Activated CD8-positive, alpha-beta memory T cell treated with anti-CD3 and anti-CD28 coated beads, Interleukin-2, amount 50 U/mL, for 24 hours (primary cell): ENCODE data around the gene PALLD.

Experiments
- DNase-seq: peaks from one replicate; pipeline ENCODE4 v3.0.0-alpha.2; 2020; ENCODE audit errors: extremely low read depth

PALLD gene

GRCh38 chr4:168732714-168733113, 235.9 kb downstream of the PALLD start:
- no peak for DNase-seq

GRCh38 chr4:168734703-168735678, 238.1 kb downstream of the PALLD start:
- DNase-seq: no peak

GRCh38 chr4:168735735-168736134, 238.9 kb downstream of the PALLD start:
- no peak for DNase-seq

- DNase-seq: no peak
These were observed 240.3 kb downstream of the PALLD start for GRCh38 chr4:168736860-168737805.

- no peak for DNase-seq
These were observed 240.9 kb downstream of the PALLD start for GRCh38 chr4:168737806-168738172.

- DNase-seq: no peak
These were observed 243.0 kb downstream of the PALLD start for GRCh38 chr4:168739886-168740285.

- DNase-seq: no peak
These were observed 243.8 kb downstream of the PALLD start for GRCh38 chr4:168740691-168741090.

GRCh38 chr4:168741281-168742173, 244.7 kb downstream of the PALLD start:
- DNase-seq: no peak

- DNase-seq: no peak
These were observed 246.3 kb downstream of the PALLD start for GRCh38 chr4:168743131-168743530.

- DNase-seq: no peak
These were observed 246.7 kb downstream of the PALLD start for GRCh38 chr4:168743601-168744000.

GRCh38 chr4:168744021-168744420, 247.2 kb downstream of the PALLD start:
- no peak for DNase-seq

- no peak for DNase-seq
These were observed 252.0 kb downstream of the PALLD start for GRCh38 chr4:168748807-168749206.

GRCh38 chr4:168751263-168752225, 254.7 kb downstream of the PALLD start:
- no peak for DNase-seq

- DNase-seq: no peak
These were observed 259.0 kb downstream of the PALLD start for GRCh38 chr4:168755598-168756477.

- DNase-seq: no peak
These were observed 260.6 kb downstream of the PALLD start for GRCh38 chr4:168757500-168757899.

GRCh38 chr4:168758351-168758876, 261.6 kb downstream of the PALLD start:
- DNase-seq: no peak

- no peak for DNase-seq
These were observed 262.5 kb downstream of the PALLD start for GRCh38 chr4:168759321-168759720.

- DNase-seq: no peak
These were observed 263.2 kb downstream of the PALLD start for GRCh38 chr4:168759959-168760527.

- DNase-seq: no peak
These were observed 264.2 kb downstream of the PALLD start for GRCh38 chr4:168761066-168761465.
